ENCODE measurements around the gene CFAP20DC.

DNA sequence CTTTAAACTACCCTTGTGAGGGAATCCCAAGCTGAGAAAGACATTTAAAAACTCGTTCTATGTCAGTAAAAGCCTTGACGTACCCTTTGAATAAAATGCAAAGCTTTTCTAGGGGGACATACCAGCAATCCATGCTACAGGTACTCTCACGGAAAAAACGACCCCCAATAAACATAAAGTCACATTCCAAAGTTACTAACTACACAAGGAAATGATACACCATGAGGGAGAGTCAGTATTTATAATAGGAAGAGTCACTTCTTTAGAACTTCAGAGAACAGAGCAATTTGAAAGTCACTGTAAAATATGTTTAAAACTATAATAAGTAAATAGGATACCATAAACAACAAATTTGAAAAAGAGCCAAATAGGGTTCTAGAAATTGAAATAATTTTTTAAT is 63.2 kb downstream of the CFAP20DC start:
- no peak for TF ChIP-seq SUZ12 (IDR thresholded peaks at IDR 0.05)
- TF ChIP-seq FOXK2 (IDR thresholded peaks at IDR 0.05) = no peak
- no peak for TF ChIP-seq BHLHE40 (IDR thresholded peaks at IDR 0.05; ENCODE audit: borderline replicate concordance)
- TF ChIP-seq TARDBP (IDR thresholded peaks at IDR 0.05) = no peak
- TF ChIP-seq FOXM1 (IDR thresholded peaks at IDR 0.05; ENCODE audit: borderline replicate concordance) = no peak
- TF ChIP-seq SP1 (IDR thresholded peaks at IDR 0.05) = no peak
- no peak for TF ChIP-seq FOXA1 (IDR thresholded peaks at IDR 0.05)
- no peak for TF ChIP-seq LEF1 (IDR thresholded peaks at IDR 0.05; ENCODE audit: borderline replicate concordance)
- TF ChIP-seq HDGF (IDR thresholded peaks at IDR 0.05; ENCODE audit: borderline replicate concordance) = no peak
- TF ChIP-seq ZNF384 (IDR thresholded peaks at IDR 0.05) = no peak
- TF ChIP-seq CTBP1 (IDR thresholded peaks at IDR 0.05; ENCODE audit: borderline replicate concordance) = no peak
- TF ChIP-seq ARNT (IDR thresholded peaks at IDR 0.05) = no peak
- no peak for TF ChIP-seq L3MBTL2 (conservative IDR thresholded peaks at IDR 0.05)
- no peak for TF ChIP-seq ELF4 (IDR thresholded peaks at IDR 0.05)
